GM12873 (cell line): ENCODE results near the gene CCDC170.

Experiments used
- CTCF ChIP-seq: IDR thresholded peaks from 2 replicates; pipeline ENCODE4 v1.5.1; 2012; ENCODE audit warnings: low read depth, mild to moderate bottlenecking, moderate library complexity, low read length, control low read depth; ENCODE audit not compliant: insufficient read depth; ENCODE audit errors: missing control alignments

Gene CCDC170

GRCh38 chr6:151632415-151632987 lies 138.7 kb downstream of the CCDC170 start:
- TF ChIP-seq CTCF: no peak

GRCh38 chr6:151633526-151634335 lies 139.9 kb downstream of the CCDC170 start:
- no peak for TF ChIP-seq CTCF

- no peak for TF ChIP-seq CTCF
Observed at GRCh38 chr6:151634336-151634720, 140.5 kb downstream of the CCDC170 start.

GRCh38 chr6:151635741-151636140 lies 141.9 kb downstream of the CCDC170 start:
- TF ChIP-seq CTCF: no peak

- no peak for TF ChIP-seq CTCF
Observed at GRCh38 chr6:151637814-151638213, 144.0 kb downstream of the CCDC170 start.

GRCh38 chr6:151639750-151640149 lies 145.9 kb downstream of the CCDC170 start:
- no peak for TF ChIP-seq CTCF

- no peak for TF ChIP-seq CTCF
Observed at GRCh38 chr6:151641028-151641427, 147.2 kb downstream of the CCDC170 start.
